ENCODE measurements around the gene TALDO1.

The TALDO1 gene

GRCh38 chr11:720642-721246 is 26.5 kb upstream of the TALDO1 start:
- peaks cover 5 to 51% of the 10 kb centered on the region in 2 donors for H3K27me3 ChIP-seq (ENCODE audit: control insufficient read depth in 1 of 2, insufficient read depth in 2 of 2, low read length in 2 of 2)
- H3K36me3 ChIP-seq (ENCODE audit: insufficient read depth, low read length) = no peaks in the 10 kb centered on the region
- no peak overlapping the region for H3K27ac ChIP-seq (ENCODE audit: low read depth, low read length)
- no peaks in the 10 kb centered on the region for H3K9me3 ChIP-seq (ENCODE audit: low read length)
- no peaks in the 10 kb centered on the region for H3K4me1 ChIP-seq (ENCODE audit: insufficient read depth, low read length)
- H3K4me3 ChIP-seq (ENCODE audit: low read depth in 1 of 2, low read length in 2 of 2) = no peak overlapping the region
- H3K9ac ChIP-seq (ENCODE audit: low read length) = no peak overlapping the region

- Histone ChIP-seq H3K9me3 (ENCODE audit: low read length) (no peaks in the 10 kb centered on the region), H3K9ac (ENCODE audit: low read length) (no peak overlapping the region), H3K27me3 (ENCODE audit: control insufficient read depth in 1 of 2, insufficient read depth in 2 of 2, low read length in 2 of 2) (peaks cover 5 to 56% of the 10 kb centered on the region in 2 donors), H3K36me3 (ENCODE audit: insufficient read depth, low read length) (no peaks in the 10 kb centered on the region), H3K27ac (ENCODE audit: low read depth, low read length) (no peak overlapping the region), H3K4me1 (ENCODE audit: insufficient read depth, low read length) (no peaks in the 10 kb centered on the region), H3K4me3 (ENCODE audit: low read depth in 1 of 2, low read length in 2 of 2) (no peak overlapping the region)
Observed at GRCh38 chr11:721247-721740, 26.0 kb upstream of the TALDO1 start.

- no peak overlapping the region for H3K9ac ChIP-seq (ENCODE audit: low read length)
- no peak overlapping the region for H3K27ac ChIP-seq (ENCODE audit: low read depth, low read length)
- peaks cover 5 to 62% of the 10 kb centered on the region in 2 donors for H3K27me3 ChIP-seq (ENCODE audit: control insufficient read depth in 1 of 2, insufficient read depth in 2 of 2, low read length in 2 of 2)
- H3K4me1 ChIP-seq (ENCODE audit: insufficient read depth, low read length) = no peaks in the 10 kb centered on the region
- no peaks in the 10 kb centered on the region for H3K9me3 ChIP-seq (ENCODE audit: low read length)
- no peak overlapping the region for H3K4me3 ChIP-seq (ENCODE audit: low read depth in 1 of 2, low read length in 2 of 2)
- H3K36me3 ChIP-seq (ENCODE audit: insufficient read depth, low read length) = no peaks in the 10 kb centered on the region
Observed at GRCh38 chr11:721741-722345, 25.4 kb upstream of the TALDO1 start.

GRCh38 chr11:722346-722811 is 24.9 kb upstream of the TALDO1 start:
- no peak overlapping the region for H3K4me3 ChIP-seq (ENCODE audit: low read depth in 1 of 2, low read length in 2 of 2)
- H3K4me1 ChIP-seq (ENCODE audit: insufficient read depth, low read length) = no peaks in the 10 kb centered on the region
- H3K27me3 ChIP-seq (ENCODE audit: control insufficient read depth in 1 of 2, insufficient read depth in 2 of 2, low read length in 2 of 2) = peaks cover 5 to 66% of the 10 kb centered on the region in 2 donors
- H3K36me3 ChIP-seq (ENCODE audit: insufficient read depth, low read length) = no peaks in the 10 kb centered on the region
- no peak overlapping the region for H3K27ac ChIP-seq (ENCODE audit: low read depth, low read length)
- no peaks in the 10 kb centered on the region for H3K9me3 ChIP-seq (ENCODE audit: low read length)
- no peak overlapping the region for H3K9ac ChIP-seq (ENCODE audit: low read length)

- no peak overlapping the region for H3K9ac ChIP-seq (ENCODE audit: low read length)
- no peaks in the 10 kb centered on the region for H3K36me3 ChIP-seq (ENCODE audit: insufficient read depth, low read length)
- H3K27me3 ChIP-seq (ENCODE audit: control insufficient read depth in 1 of 2, insufficient read depth in 2 of 2, low read length in 2 of 2) = peaks cover 5 to 72% of the 10 kb centered on the region in 2 donors
- no peak overlapping the region for H3K4me3 ChIP-seq (ENCODE audit: low read depth in 1 of 2, low read length in 2 of 2)
- no peak overlapping the region for H3K27ac ChIP-seq (ENCODE audit: low read depth, low read length)
- H3K4me1 ChIP-seq (ENCODE audit: insufficient read depth, low read length) = no peaks in the 10 kb centered on the region
- H3K9me3 ChIP-seq (ENCODE audit: low read length) = no peaks in the 10 kb centered on the region
Observed at GRCh38 chr11:723120-723883, 24.0 kb upstream of the TALDO1 start.

- no peaks in the 10 kb centered on the region for H3K9me3 ChIP-seq (ENCODE audit: low read length)
- H3K27me3 ChIP-seq (ENCODE audit: control insufficient read depth in 1 of 2, insufficient read depth in 2 of 2, low read length in 2 of 2) = peaks cover 5 to 81% of the 10 kb centered on the region in 2 donors
Observed at GRCh38 chr11:724049-724777, 23.1 kb upstream of the TALDO1 start.

GRCh38 chr11:724778-725386 is 22.4 kb upstream of the TALDO1 start:
- H3K9me3 ChIP-seq (ENCODE audit: low read length) = no peaks in the 10 kb centered on the region
- H3K9ac ChIP-seq (ENCODE audit: low read length) = no peak overlapping the region
- no peaks in the 10 kb centered on the region for H3K36me3 ChIP-seq (ENCODE audit: insufficient read depth, low read length)
- no peak overlapping the region for H3K27ac ChIP-seq (ENCODE audit: low read depth, low read length)
- H3K27me3 ChIP-seq (ENCODE audit: control insufficient read depth in 1 of 2, insufficient read depth in 2 of 2, low read length in 2 of 2) = peaks cover 5 to 85% of the 10 kb centered on the region in 2 donors
- H3K4me3 ChIP-seq (ENCODE audit: low read depth in 1 of 2, low read length in 2 of 2) = no peak overlapping the region
- H3K4me1 ChIP-seq (ENCODE audit: insufficient read depth, low read length) = no peaks in the 10 kb centered on the region

More at GRCh38 chr11:724049-724777, 23.1 kb upstream of the TALDO1 start:
- no peaks in the 10 kb centered on the region for H3K4me1 ChIP-seq (ENCODE audit: insufficient read depth, low read length)
- H3K36me3 ChIP-seq (ENCODE audit: insufficient read depth, low read length) = no peaks in the 10 kb centered on the region
- no peak overlapping the region for H3K27ac ChIP-seq (ENCODE audit: low read depth, low read length)
- no peak overlapping the region for H3K9ac ChIP-seq (ENCODE audit: low read length)
- no peak overlapping the region for H3K4me3 ChIP-seq (ENCODE audit: low read depth in 1 of 2, low read length in 2 of 2)

- Histone ChIP-seq H3K27me3 (ENCODE audit: control insufficient read depth in 1 of 2, insufficient read depth in 2 of 2, low read length in 2 of 2) (peaks cover 5 to 77% of the 10 kb centered on the region in 2 donors), H3K9ac (ENCODE audit: low read length) (no peak overlapping the region), H3K4me3 (ENCODE audit: low read depth in 1 of 2, low read length in 2 of 2) (no peak overlapping the region), H3K36me3 (ENCODE audit: insufficient read depth, low read length) (no peaks in the 10 kb centered on the region), H3K9me3 (ENCODE audit: low read length) (no peaks in the 10 kb centered on the region), H3K4me1 (ENCODE audit: insufficient read depth, low read length) (no peaks in the 10 kb centered on the region), H3K27ac (ENCODE audit: low read depth, low read length) (no peak overlapping the region)
Observed at GRCh38 chr11:725624-726202, 21.6 kb upstream of the TALDO1 start.

- Histone ChIP-seq H3K4me3 (ENCODE audit: low read depth in 1 of 2, low read length in 2 of 2) (peak overlapping the region in 1 of 2 donors; percentile 4), H3K4me1 (ENCODE audit: insufficient read depth, low read length) (no peaks in the 10 kb centered on the region), H3K9me3 (ENCODE audit: low read length) (no peaks in the 10 kb centered on the region), H3K36me3 (ENCODE audit: insufficient read depth, low read length) (no peaks in the 10 kb centered on the region), H3K9ac (ENCODE audit: low read length) (no peak overlapping the region), H3K27ac (ENCODE audit: low read depth, low read length) (no peak overlapping the region), H3K27me3 (ENCODE audit: control insufficient read depth in 1 of 2, insufficient read depth in 2 of 2, low read length in 2 of 2) (peaks cover 5 to 68% of the 10 kb centered on the region in 2 donors)
Observed at GRCh38 chr11:726278-727220, 20.7 kb upstream of the TALDO1 start.

GRCh38 chr11:727281-727701 is 20.0 kb upstream of the TALDO1 start:
- no peak overlapping the region for H3K4me3 ChIP-seq (ENCODE audit: low read depth in 1 of 2, low read length in 2 of 2)
- H3K27ac ChIP-seq (ENCODE audit: low read depth, low read length) = no peak overlapping the region
- no peaks in the 10 kb centered on the region for H3K36me3 ChIP-seq (ENCODE audit: insufficient read depth, low read length)
- H3K4me1 ChIP-seq (ENCODE audit: insufficient read depth, low read length) = no peaks in the 10 kb centered on the region
- no peak overlapping the region for H3K9ac ChIP-seq (ENCODE audit: low read length)
- peaks cover 5 to 61% of the 10 kb centered on the region in 2 donors for H3K27me3 ChIP-seq (ENCODE audit: control insufficient read depth in 1 of 2, insufficient read depth in 2 of 2, low read length in 2 of 2)
- H3K9me3 ChIP-seq (ENCODE audit: low read length) = no peaks in the 10 kb centered on the region

Measured in muscle layer of colon (tissue), 2 donors.